Fibroblast of mammary gland (primary cell): Measurements from ENCODE around the gene PRRC1.
A peak's percentile ranks its signal among the peaks of the same experiment; 100 is the strongest.

Source experiments
- DNase-seq: peaks from one replicate; pipeline ENCODE4 v3.0.0-alpha.2; 2010; ENCODE audit warnings: low read depth
- H3K4me3 ChIP-seq: 2 replicates; pipeline ENCODE4 v1.5.1; 2011; ENCODE audit warnings: low read depth, mild to moderate bottlenecking, low read length, moderate library complexity; ENCODE audit not compliant: control insufficient read depth
- TF ChIP-seq, protein P1 (sequence below): conservative IDR thresholded peaks from 2 replicates; pipeline ENCODE4 v1.5.1; 2011; ENCODE audit warnings: low read depth, low read length, inconsistent platforms; ENCODE audit not compliant: control insufficient read depth, insufficient read depth

PRRC1 gene

DNA sequence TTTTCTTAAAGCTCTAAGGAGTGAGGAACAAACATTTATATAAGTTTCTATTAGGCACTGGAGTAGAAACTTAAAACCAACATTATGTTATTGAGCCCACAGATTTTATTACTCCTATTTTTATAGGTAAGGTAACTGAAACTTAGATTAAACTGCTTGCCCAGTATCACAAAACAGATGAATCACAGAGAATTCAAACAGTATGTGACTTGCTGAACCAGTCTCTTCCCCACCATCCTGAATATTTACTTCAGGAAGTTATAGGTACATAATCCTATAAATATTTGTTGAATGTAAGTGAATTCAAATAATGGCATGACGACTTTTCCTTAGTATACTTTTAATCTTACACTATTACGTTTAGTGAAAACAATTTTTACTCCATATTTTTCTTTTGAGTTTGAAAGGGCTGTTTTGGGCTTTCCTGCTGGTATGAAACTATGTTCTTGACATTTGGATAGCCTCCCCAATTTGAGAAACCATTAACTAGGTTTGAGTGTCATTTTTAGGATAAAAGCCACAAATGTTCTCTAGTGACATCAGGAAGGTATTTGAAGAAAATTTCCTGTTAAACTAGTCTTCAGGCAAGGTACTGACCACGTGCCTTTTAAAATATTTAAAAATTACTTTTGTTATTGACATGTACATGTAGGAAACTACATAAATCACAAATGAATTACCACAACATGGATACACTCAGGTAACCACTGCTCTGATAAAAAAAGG, 39.3 kb downstream of the PRRC1 start:
- no peak overlapping the region for H3K4me3 ChIP-seq
- no peak for DNase-seq
- TF ChIP-seq, protein P1, sequence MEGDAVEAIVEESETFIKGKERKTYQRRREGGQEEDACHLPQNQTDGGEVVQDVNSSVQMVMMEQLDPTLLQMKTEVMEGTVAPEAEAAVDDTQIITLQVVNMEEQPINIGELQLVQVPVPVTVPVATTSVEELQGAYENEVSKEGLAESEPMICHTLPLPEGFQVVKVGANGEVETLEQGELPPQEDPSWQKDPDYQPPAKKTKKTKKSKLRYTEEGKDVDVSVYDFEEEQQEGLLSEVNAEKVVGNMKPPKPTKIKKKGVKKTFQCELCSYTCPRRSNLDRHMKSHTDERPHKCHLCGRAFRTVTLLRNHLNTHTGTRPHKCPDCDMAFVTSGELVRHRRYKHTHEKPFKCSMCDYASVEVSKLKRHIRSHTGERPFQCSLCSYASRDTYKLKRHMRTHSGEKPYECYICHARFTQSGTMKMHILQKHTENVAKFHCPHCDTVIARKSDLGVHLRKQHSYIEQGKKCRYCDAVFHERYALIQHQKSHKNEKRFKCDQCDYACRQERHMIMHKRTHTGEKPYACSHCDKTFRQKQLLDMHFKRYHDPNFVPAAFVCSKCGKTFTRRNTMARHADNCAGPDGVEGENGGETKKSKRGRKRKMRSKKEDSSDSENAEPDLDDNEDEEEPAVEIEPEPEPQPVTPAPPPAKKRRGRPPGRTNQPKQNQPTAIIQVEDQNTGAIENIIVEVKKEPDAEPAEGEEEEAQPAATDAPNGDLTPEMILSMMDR: no peak

- DNase-seq: no peak
- TF ChIP-seq, protein P1: no peak
- H3K4me3 ChIP-seq: no peak overlapping the region
Observed at GRCh38 chr5:127558273-127558672, 40.8 kb downstream of the PRRC1 start.

DNA sequence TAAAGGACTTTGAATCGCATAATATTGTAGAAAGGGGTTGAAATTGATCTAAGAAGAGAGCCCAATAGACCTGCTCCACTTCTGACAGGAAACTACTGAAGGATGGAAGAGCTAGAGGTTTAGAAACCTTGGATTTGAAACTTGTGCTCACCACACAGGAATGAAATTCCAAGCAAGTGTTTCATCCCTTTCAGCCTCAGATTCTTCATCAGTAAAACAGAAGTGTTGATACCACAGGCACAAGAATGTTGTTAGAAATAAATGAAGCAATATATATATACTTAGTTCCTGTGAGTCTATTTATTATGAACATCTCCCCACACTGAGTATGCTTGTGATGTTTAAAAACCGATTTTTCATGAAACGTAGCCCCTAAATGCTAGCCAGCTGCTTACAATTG, 43.8 kb downstream of the PRRC1 start:
- DNase-seq: peak; percentile 6
- no peak overlapping the region for H3K4me3 ChIP-seq
- TF ChIP-seq, protein P1: no peak

DNA sequence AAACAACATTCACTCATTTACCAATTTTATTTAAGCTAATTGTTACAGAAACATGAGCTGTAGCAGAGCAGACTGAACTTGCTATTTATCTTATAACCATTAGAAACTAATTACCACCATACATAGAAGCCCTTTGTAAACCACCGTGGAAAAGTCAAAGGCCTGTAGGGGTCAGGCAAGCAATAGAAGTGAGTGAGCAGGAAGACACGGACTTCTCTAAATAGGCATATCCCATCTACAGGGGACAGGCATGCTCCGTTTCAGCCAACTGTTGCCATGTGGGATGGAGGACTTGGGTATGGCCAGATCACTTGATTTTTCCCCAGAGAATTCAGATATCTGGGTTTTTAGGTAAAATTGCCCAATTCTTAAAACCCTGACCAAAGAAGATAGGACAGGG, 44.8 kb downstream of the PRRC1 start:
- peak; percentile 41 for DNase-seq
- no peak overlapping the region for H3K4me3 ChIP-seq
- TF ChIP-seq, protein P1: peak; percentile 49

- no peak overlapping the region for H3K4me3 ChIP-seq
- no peak for DNase-seq
- TF ChIP-seq, protein P1: no peak
Observed at GRCh38 chr5:127563136-127563535, 45.7 kb downstream of the PRRC1 start.

DNA sequence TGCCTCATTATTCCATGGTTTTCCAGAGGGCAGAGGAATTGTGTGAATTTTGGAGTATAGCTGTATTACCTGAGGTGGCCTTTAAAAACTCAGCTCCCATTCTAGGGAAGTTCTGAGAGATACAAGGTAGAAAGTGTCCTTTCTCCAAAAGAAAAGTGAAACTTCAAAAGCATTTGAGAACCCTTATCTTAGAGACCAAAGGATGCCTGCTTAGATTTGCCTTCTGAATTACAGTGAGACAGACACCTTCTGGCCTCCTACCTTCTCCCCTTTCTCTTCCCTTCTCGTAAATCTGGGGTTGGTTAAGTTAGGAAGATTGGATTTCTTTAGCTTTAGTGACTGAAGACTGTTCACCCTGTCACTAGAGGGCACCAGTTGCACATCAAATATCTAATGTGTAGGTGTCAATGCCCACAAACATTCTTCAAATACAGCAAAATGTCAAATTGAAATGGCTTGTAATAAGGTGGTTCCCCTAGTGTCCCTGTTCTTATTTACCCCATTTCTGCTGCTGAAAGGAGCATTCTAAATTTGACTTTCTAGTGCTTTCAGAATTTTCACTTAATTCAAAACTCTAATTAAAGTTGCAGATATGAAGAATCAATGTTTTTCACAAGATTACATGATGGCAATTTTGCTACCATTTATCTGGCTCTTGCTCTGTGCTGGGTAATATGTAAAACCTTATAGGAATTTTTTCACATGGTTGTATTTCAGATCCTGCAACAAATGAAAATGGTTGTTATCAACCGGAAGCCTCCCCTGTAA, 46.7 kb downstream of the PRRC1 start:
- TF ChIP-seq, protein P1: peak; percentile 72
- H3K4me3 ChIP-seq: no peak overlapping the region
- DNase-seq: peak; percentile 67
